ENCODE data around the gene PFKL.

DNA sequence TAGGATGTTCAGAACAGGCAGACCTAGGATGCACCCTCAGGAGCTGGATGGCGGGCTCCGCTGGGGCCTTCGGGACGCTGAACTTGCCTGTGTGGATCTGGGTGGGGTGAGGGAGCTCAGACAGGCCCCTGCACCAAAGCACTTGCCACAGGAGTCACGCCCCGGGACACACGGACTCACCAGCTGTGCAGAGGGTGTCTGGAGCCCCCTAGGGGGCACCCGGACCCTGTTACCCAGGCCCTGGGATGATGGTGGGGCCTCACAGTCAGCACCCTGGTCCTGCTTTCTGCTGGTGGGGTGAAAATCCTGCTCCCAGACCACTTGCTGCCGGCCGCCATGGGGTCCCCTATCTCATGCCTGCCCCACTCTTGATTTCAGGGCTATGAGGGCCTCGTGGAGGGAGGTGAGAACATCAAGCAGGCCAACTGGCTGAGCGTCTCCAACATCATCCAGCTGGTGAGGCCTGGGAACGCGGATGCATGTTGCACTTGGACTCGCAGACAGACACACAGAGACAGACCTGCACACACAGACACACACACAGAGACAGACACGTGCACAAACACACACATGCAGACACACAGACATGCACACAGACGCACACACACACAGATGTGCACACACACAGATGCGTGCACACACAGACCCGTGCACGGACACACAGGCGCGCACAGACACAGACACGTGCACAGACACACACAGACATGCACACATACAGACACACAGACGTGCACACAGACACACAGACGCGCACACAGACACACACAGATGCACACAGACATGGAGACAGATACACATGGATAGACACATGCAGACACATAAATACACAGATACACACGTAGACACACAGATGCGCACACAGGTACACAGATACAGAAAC lies 11.0 kb downstream of the PFKL start:
- TF ChIP-seq POLR2A (IDR thresholded peaks at IDR 0.05; ENCODE audit: low read length) (no peak), GATA1 (IDR thresholded peaks at IDR 0.05; ENCODE audit: low read depth, low read length) (no peak)

Data from erythroblast (primary cell).